ENCODE data around the gene REV3L.

Gene REV3L

DNA sequence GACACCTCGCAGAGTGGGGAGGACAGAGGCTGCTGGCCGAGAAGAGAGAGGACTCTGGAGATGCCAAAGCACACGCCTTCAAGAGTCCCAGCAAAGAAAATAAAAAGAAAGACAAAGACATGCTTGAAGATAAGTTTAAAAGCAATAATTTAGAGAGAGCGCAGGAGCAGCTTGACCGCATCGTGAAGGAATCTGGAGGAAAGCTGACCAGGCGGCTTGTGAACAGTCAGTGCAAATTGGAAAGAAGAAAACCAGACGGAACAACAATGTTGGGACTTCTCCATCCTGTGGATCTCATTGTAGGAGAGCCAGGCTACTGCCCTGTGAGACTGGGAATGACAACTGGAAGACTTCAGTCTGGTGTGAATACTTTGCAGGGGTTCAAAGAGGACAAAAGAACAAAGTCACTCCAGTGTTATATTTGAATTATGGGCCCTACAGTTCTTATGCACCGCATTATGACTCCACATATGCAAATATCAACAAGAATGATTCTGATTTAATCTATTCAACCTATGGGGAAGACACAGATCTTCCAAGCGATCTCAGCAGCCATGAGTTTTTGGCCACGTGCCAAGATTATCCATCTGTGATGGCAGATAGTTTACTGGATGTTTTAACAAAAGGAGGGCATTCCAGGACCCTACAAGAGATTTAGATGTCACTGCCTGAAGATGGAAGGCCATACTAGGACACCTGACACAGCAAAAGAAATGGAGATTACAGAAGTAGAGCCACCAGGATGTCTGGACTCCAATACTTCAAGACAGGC lies 52.2 kb downstream of the REV3L start:
- FAIRE-seq (no peak), DNase-seq (ENCODE audit: insufficient read length, low spot score) (no peak)

DNA sequence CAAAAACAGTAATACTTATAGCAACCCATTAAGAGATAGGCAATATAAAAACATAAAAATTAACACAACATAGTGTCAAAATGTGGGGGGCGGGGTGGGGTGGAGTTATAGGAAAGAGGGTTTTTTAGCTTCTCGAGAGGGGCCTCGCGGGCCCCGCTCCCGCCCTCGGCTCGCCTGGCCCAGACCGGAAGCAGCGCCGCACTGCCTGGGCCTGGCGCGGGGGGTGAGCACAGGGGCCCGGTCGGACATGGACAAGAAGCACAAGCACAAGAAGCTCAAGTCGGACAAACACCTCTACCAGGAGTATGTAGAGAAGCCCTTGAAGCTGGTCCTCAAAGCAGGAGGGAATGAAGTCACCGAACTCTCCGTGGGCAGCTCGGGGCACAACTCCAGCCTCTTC lies 53.4 kb downstream of the REV3L start:
- no peak for FAIRE-seq
- DNase-seq (ENCODE audit: insufficient read length, low spot score) = no peak

DNA sequence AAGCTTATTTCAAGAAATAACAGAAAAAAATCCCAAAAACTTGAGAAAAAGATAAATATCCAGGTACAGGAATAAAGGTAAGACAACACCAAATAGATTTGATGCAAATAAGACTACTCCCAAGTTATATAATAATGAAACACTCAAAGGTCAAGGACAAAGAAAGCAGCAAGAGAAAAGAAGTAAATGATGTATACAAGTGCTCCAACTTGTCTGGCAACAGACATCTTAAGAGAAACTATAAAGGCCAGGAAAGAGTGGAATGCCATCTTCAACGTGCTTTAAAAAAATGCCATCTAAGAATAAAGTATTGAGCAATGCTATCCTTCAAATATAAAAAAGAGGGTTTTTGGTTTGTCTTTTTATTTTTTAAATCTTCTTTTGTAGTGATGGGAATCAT lies 54.2 kb downstream of the REV3L start:
- DNase-seq (ENCODE audit: insufficient read length, low spot score) (no peak), FAIRE-seq (no peak)

DNA sequence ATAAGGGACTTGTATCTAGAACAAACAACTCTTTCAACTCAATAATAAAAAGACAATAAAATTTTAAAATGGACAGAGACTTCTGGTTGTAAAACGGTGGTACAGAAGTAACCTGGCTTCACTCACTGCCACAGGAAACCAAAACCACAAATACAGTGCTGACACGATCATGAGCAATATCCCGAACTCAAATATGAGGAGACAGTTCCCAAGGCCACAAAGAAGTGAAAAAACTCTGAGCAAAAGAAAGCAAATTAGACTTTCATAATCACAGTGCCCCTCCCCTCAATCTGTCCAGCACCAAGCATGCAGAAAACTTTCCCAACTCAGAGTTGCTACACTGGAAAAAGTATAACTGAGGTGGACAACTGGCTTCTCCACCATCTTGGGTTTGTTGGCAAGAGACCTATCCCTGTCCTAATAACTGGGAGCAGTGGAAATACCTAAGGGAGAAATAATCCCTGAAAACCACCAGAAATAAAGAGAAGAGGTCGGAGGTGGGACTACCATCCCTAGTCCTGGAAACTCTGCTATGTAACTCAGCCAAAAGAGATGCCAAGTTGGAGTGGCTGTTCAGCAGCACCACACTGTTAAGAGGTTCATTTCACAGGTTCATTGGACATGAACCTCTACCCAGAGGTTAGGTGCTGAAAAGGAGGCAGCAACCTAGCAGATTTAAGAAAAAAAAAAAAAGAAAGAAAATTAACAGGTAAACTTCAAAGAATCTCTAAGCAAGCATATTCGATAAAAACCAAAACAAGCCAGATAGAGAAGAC lies 55.5 kb downstream of the REV3L start:
- peak; percentile 41 for DNase-seq (ENCODE audit: insufficient read length, low spot score)
- FAIRE-seq = no peak

DNA sequence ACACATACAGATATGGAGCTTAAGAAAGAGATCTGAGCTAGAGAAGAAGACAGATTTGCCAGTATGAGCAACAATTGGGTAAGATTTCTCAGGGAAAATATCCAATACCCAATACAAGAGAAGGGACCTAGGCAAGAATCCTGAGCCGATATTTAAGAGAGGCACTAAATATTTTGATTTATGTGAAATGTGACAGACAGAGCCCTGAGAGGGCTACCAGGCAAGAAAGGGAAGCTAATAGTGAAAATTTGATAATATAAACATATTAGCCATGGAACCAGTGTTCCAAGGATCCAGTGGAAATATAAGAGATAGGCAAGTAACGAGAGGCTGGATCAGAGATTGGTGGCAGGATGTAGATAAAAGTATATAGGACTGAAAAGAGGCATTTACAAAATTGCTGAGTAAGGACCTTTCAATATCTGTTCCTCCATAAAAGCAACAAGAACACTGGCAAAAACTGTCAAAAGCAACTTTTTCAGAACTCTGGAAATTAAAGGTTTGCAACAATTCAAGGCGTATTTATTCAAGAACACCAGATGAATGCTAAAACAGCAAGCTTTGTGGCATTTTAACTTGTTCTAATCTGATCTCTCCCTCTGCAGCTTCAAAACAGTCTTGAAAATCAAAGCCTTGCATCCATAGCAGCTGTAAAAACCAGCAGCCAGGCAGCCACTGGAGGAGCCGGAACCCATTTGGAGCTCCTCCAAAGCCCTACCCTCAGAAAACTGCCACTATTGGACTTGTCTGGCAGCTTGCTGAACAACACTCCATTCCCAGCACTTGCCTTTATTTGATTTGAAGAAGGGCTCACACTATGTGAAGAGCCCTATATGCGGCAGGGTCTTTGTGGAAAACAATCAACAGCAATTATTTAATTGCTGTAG lies 58.8 kb downstream of the REV3L start:
- FAIRE-seq (no peak), DNase-seq (ENCODE audit: insufficient read length, low spot score) (no peak)

DNA sequence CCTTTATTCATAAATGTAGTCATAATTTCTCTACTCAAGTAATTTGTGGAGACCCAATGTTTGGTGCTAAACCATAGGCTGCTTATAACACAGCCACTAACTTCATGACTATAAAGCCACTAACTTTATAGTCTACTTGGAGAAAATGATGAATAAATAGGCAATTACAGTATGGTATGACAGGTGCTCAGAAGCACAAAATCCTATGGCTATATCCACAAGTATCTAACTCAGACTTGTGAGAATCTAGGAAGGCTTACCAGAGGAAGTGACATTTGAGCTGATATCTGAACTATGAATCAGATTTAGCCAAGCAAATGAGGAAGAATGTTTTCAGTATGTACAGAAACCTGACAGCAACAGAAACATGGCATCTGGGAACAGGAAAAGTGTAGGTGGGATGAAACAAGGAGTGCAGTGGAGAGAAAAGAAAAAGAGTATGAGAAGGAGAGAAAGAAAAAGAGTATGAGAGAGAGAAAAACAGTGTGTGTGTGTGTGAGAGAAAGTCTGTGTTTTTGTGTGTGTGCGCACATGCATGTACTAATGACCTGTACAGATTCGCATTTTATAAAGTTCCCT lies 59.9 kb downstream of the REV3L start:
- FAIRE-seq = no peak
- no peak for DNase-seq (ENCODE audit: insufficient read length, low spot score)

DNA sequence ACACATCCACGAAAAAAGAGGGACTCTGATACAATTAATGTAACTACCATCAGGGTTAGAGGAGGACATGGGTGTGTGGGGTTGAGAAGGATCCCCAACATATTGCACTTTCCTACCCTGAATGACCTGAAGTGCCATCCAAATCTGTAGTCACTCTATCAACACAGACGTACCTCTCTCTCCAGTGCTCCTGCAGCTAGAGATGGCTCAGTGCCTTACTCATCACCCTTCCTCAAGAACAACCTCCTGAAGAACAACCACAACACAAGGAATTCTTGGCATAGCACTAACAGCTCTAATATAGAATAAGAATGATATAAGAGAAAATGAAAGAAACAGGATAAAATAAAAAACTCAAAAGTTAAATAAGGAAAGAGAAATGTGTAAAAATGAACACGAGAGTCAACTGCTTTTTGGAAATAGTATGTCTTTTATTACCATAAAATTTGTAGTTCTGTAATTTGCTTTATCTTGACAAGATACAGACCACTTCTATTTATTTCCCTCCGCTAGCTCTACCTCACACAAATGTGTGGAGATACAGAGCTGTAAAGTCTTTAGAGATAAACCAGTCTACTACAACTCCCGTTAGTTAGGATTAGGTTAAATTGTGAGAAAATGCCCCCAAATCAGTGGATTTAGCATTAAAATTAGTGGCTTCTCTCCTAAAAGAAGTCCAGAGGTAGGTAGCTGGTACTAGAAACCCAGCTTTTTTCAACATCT lies 63.9 kb downstream of the REV3L start:
- FAIRE-seq (no peak), DNase-seq (ENCODE audit: insufficient read length, low spot score) (no peak)

DNA sequence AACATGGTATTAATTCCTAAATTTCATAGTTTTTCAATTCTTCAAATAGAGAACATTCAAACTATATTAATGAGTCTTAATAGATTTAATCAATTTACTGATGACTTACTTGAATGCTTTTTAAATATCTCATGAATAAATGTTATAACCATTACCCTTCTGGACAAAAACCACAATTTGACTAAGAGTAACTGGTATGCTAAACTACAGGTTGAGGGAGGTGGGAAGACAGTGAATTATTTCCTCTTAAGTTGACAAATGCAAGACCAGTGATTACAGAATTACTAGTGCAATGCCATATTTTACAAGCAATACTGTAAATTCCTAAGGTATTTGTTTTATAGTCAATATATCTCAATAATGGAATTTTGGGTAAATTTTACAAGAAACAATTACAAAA lies 65.1 kb downstream of the REV3L start:
- DNase-seq (ENCODE audit: insufficient read length, low spot score) (no peak), FAIRE-seq (no peak)

DNA sequence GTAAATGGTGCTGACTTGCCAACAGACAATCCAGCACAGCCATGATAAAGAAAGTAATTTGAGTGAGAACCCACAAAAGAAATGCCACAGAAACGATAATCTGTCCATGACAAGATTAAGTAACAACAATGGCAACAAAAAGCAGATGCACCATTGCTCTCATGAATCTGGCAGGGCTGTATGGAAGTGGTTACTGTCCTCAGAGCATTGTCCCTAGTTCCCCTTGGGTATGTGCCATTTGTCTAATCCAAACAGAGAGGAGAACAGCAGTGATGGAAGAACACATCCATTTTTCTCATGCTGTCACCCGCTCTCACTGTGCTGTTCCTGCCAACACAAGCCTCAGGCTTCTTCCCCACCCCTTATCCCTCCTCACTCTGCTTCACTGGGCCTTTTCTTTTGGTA lies 65.8 kb downstream of the REV3L start:
- DNase-seq (ENCODE audit: insufficient read length, low spot score) (no peak), FAIRE-seq (no peak)

DNA sequence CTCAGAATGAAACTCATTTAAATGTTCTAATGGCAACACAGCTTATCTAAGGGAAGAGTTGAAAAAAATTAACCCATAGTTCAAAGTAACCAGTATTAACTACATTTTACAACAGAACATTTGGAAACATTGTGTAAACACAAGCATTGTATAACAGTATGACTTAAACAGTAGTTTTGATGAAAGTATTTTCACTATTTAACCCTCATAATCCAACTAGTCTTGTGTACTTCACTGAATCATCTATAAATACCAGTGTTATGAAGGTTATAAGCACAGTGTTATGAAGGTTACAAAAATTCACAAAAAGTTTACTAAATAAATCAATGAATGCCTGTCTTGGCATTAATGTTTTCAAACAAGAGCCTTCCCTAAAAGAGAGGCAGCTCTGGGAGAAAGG lies 66.5 kb downstream of the REV3L start:
- DNase-seq (ENCODE audit: insufficient read length, low spot score) (no peak), FAIRE-seq (no peak)

DNA sequence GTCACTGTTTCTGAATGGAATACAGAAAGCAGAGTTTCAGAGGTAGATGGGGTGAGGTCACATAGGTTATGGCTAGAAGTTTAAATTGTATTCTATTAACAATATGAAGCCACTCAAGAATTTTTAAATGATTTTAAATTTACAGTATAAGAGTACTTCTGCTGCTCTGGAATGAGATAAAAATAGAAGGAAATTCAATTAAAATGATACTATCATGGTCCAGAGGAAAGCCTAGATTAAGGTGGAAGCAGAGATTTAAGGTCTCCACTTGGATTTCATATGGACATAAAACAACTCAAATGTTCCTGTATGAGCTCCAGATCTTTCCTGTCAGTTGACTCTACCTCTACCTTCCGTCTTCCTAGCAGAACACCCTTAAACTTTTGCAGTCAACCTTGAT lies 68.6 kb downstream of the REV3L start:
- FAIRE-seq (no peak), DNase-seq (ENCODE audit: insufficient read length, low spot score) (no peak)

DNA sequence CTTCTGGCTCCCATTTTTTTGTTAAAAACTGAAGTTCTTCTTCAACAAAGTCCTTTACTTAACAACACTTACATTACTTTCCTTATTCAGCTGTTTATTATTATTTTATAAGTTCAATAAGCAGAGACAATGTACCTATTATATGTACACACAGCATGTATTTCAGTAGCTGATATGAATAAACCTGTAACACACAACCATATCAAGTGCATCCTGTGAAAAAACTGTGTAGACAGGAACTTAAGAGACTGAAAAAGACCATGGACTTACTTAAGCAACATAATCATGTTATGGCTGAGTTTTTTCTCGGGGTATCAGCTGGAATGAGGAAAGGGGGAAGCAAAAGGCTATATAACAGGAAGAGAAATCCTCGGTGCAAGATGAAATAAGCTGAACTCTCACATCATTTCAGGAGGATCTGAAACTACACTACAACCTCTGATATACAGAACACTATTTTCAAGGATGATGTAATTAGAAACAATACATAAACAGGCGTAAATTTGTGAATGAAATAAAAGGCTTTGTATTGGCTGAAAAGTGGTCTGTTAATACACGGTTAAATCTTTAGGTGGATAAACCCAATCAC lies 70.9 kb downstream of the REV3L start:
- FAIRE-seq (no peak), DNase-seq (ENCODE audit: insufficient read length, low spot score) (no peak)

DNA sequence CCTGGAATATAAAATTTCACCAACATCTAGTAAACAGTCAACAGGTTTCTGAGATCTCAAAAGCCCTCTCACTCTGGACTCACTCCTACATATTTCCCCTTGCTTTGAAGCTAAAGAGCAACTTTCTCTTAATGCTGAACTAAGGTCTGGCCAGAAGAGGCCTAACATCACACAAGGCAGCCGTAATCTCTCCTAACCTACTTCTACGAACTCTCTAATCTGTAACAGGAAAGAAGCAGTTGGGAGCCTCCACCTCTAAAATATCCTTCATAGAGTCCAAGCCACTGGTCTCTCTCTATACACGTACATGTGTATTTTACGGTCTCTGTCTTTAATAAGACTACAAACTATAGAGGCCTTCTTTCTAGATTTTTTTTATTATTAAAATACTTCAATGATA lies 72.0 kb downstream of the REV3L start:
- DNase-seq (ENCODE audit: insufficient read length, low spot score) = no peak
- FAIRE-seq = no peak

DNA sequence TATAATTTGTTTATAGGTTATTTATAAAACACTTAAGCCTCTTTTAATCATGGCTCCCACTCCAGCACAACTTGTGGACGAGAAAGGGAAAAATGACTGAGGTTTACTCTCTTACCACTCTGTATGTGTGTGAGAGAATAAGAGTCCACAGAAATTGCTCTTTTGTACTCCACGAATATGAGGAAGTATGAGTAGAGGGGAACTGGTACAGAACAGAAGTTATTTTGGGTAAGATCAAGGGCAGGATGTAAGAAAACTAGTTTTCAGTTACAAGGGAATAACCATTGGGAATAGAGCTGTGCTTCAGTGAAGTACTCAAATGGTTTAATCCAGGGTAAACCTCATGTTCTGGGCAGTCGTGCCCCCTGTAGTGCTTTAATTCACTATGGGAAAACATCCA lies 72.6 kb downstream of the REV3L start:
- no peak for FAIRE-seq

DNA sequence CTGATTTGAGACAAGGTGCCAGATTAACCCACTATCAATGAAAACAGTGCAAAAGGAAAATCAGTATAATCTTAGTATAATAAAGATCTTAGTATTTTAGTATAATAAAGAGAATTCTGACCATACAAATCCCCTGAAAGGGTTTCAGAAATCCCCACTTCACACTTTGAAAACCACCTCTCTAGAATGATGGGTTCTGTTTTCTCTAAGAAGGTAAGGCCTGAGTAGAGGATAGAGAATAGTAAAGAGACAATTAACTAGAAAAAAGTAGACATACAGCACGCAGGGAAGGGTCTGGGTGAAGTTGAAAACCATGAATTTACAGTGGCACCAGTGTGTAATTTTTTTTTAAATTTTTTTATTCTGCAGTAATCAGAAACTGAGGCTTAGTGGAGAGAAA lies 73.6 kb downstream of the REV3L start:
- FAIRE-seq = no peak

More for the DNA sequence above, 72.6 kb downstream of the REV3L start:
- no peak for DNase-seq (ENCODE audit: insufficient read length, low spot score)

DNA sequence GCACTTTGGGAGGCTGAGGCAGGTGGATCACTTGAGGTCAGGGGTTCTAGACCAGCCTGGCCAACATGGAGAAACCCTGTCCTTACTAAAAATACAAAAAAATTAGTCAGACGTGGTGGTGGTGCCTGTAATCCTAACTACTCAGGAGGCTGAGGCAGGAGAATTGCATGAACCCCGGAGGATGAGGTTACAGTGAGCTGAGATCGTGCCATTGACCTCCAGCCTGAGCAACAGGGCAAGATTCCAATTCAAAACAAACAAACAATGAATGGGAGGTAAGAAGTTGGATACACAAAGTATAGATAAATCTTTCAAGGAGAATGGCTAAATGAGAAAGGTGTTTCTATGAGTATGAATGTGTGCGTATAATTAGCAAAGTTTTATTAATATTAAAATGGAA lies 75.3 kb downstream of the REV3L start:
- FAIRE-seq = no peak
- DNase-seq (ENCODE audit: insufficient read length, low spot score) = no peak

More for the DNA sequence above, 73.6 kb downstream of the REV3L start:
- DNase-seq (ENCODE audit: insufficient read length, low spot score) = no peak

DNA sequence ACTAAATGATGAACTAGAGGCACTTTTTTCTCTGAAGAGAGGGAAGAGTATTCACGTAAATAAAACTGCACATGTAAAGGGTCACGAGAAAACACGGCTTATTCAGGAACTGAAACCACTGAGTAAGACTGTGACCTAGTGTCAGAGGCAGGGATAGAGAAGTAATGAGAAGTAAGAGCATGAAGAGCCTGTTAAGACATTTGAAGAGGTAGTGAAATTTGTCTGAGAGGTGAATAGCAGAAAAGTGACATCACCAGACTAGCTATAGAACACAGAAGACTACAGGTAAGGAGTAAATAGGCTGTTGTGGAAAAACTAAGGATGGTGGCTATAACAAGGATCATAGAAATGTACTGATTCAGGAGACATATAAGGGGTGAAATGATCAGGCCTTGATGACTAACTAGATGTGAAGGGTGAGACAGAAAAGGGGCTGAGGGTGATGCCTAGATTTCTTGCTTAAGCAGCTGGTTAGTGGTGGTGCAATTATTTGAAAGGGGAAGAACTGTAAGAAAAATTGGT lies 76.8 kb downstream of the REV3L start:
- DNase-seq (ENCODE audit: insufficient read length, low spot score) (no peak), FAIRE-seq (no peak)

DNA sequence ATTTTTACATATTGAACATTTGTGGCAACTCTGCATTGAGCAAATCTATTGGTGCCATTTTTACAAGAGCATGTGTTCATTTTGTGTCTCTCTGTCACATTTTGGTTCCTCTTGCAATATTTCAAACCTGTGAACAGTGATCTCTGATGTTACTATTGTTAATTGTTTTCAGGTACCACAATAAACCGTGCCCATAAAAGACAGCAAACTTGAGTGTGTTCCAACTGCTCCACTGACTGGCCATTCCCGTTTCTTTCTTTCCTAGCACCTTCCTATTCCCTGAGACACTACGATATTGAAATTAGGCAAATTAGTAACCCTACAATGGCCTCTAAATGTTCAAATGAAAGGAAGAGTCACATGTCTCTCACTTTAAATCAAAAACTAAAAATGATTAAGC lies 79.6 kb downstream of the REV3L start:
- FAIRE-seq (no peak), DNase-seq (ENCODE audit: insufficient read length, low spot score) (no peak)

DNA sequence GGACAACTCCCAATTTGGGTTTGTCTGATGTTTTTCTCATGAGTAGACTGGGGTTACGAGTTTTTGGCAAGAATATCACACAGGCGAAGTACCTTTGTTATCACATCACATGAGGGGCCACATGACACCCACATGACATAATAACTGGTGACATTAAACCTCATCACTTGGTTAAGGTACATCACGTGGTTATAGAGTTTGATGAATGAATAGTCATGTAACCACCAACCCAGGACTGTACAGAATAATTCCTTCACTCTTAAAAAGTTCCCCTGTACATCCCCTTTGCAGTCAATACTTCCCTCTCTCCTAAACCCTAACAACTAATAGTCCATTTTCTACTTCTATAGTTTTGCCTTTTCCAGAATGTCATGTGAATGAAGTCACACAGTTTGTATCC lies 83.4 kb downstream of the REV3L start:
- DNase-seq (ENCODE audit: insufficient read length, low spot score) (no peak), FAIRE-seq (no peak)

DNA sequence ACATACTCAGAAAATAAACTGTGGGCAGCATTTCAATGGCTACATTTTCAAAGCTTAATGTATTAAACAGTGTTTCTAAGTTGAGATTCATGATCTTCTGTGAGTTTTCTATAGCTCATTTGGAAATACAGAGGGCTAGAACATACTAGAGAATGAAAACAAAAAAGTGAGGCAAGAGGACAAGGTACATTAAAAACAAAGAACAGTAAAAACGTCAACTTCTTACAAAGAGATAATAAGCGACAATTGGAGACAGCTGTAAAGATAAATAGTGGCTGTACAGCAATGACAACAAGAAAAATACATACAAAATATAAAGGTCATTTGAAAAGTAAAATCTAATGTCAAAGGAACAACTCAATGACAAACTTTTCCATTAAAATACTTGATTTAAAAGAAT lies 94.3 kb downstream of the REV3L start:
- FAIRE-seq (no peak), DNase-seq (ENCODE audit: insufficient read length, low spot score) (no peak)

Measured in HTR-8/SVneo (cell line).